ENCODE data around the gene MSANTD3. TPM values are rescaled to one million over a fixed set of nuclear protein-coding genes. Genes with fewer than 3 reads are reported as not detected.
"Not testable (repeated sequence)": the region's sequence is repeated elsewhere in the genome, so short reads cannot be mapped to it uniquely, and the experiment has no call there.

The MSANTD3 gene
- total RNA-seq = 10 to 100 TPM; 16.4 to 38.8 (median 18.2) TPM

GRCh38 chr9:100426530-100427365, at the start of gene MSANTD3:
Gene MSANTD3 (plus strand): TSS chr9:100427143. CDS start chr9:100441939, 14,796 bp downstream.
- ATAC-seq (ENCODE audit: low FRiP score) = peak; percentile 74
- TF ChIP-seq CTCF (IDR thresholded peaks at IDR 0.05) = no peak
- DNase-seq (ENCODE audit: low spot score) = no peak

GRCh38 chr9:100379862-100380261, 47.1 kb upstream of the MSANTD3 start:
- no peak for TF ChIP-seq CTCF (IDR thresholded peaks at IDR 0.05)
- ATAC-seq (ENCODE audit: low FRiP score) = no peak
- no peak for DNase-seq (ENCODE audit: low spot score)

GRCh38 chr9:100392989-100393388, 34.0 kb upstream of the MSANTD3 start:
- not testable (repeated sequence) for DNase-seq (ENCODE audit: low spot score); ATAC-seq (ENCODE audit: low FRiP score)

- ATAC-seq (ENCODE audit: low FRiP score) = no peak
These were observed 32.8 kb upstream of the MSANTD3 start for GRCh38 chr9:100394032-100394695.

GRCh38 chr9:100394816-100395215, 32.1 kb upstream of the MSANTD3 start:
- no peak for DNase-seq (ENCODE audit: low spot score)
- no peak for ATAC-seq (ENCODE audit: low FRiP score)
- no peak for TF ChIP-seq CTCF (IDR thresholded peaks at IDR 0.05)

More at GRCh38 chr9:100394032-100394695, 32.8 kb upstream of the MSANTD3 start:
- TF ChIP-seq CTCF (IDR thresholded peaks at IDR 0.05) = no peak
- no peak for DNase-seq (ENCODE audit: low spot score)

- no peak for DNase-seq (ENCODE audit: low spot score)
- TF ChIP-seq CTCF (IDR thresholded peaks at IDR 0.05) = no peak
- no peak for ATAC-seq (ENCODE audit: low FRiP score)
These were observed 30.2 kb upstream of the MSANTD3 start for GRCh38 chr9:100396769-100397168.

GRCh38 chr9:100397529-100398266, 29.2 kb upstream of the MSANTD3 start:
- ATAC-seq (ENCODE audit: low FRiP score) (no peak), DNase-seq (ENCODE audit: low spot score) (no peak)
- no peak for TF ChIP-seq CTCF (IDR thresholded peaks at IDR 0.05)

Measured in omental fat pad (tissue), 4 donors.